Metanephros (tissue), 2 donors: Measurements from ENCODE around the gene ZNF83. TPM values are rescaled to one million over a fixed set of nuclear protein-coding genes. Genes with fewer than 3 reads are reported as not detected.

Experiments used
- small RNA-seq: library from RNA; depleted of rRNA; stranded (forward); fragments of <200 nt; gene quantifications from one replicate; pipeline ENCODE3, GENCODE V24; 2014; ENCODE audit warnings: low replicate concordance
- total RNA-seq: library from RNA; depleted of rRNA; stranded (reverse); fragments of >200 nt; gene quantifications from one replicate; pipeline ENCODE4 v1.2.3, GENCODE V29; 2014

Gene ZNF83
- 86.5 TPM for total RNA-seq

DNA sequence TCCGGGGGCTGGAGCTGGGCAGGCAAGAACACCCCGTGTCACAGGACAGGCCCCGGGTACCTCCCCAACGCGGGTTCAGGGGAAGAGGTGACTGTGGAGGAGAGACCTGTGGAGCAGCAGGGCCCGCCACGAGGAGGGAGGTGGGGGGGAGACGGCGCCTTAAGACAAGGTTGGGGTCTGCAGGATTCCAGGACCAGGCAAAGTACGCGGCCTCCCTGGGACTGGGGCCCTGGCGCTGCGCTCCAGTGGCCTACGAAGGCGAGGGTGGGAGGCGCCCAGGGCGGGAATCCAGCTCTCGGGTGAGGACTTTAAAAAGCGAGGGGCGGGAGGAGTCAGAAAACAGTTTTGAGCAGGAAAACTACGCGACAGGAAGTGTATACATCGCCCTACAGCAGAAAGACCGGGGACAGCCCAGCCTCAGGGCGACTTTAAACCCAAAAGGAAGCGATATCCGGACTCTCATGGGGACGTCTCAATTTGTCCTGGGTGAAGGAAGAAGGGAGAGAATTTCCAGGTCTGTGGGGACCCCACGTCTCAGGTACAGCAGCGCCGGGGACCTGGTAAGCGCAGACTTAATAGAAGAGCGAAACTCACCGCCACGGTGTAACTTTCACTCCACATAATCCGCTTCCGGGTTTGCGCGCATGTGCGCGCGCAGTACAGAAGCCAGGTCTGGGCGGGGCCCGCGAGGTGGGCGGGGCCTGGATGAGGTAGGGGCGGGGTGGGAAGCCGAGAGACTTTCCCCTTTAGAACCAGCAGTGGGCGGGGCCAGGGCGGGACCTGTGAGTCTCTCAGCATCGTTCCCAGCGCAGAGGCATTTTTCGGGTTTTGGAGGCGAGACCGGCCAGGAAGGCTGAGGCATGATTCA is at the start of gene ZNF83:
Gene ZNF83 (minus strand): TSS at position 638 of the 868 bp plus-strand sequence.

DNA sequence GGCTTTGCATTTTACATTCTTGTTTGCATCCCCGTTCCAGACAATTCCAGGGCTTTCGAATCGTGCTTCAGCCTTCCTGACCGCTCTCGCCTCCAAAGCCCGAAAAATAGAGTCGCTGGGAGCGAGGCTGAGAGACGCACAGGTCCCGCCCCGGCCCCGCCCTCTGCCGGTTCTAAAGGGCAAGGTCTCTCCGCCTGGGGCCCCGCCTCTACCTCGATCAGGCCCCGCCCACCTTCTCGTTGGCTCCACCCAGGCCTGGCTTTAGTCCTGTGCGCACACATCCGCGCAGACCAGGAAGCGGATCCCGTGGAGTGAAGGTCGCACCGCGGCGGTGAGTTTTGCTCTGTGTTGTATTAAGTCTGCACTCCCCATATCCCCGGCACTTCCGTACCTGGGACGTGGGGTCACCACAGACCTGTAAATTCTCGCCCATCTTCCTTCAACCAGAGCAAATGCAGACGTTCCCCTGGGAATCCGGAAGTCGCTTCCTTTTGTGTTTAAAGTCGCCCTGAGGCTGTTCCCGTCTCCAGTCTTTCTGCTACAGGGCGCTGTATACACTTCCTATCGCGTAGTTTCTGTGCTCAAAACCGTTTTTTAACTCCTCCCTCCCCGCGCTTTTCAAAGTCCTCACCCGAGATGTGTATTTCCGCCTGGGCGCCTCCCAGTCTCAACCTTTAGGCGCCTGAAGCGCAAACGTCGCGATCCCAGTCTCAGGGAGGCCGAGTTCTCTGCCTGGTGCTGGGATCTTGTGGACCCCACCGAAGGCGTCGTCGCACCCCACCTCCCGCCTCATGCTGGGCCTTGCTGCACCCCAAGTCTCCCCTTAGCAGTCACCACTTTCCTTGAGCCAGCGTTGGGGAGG is 67.9 kb downstream of the ZNF83 start, which contains the start of gene ZNF701:
Gene ZNF701 (plus strand): TSS at position 288 of the 862 bp plus-strand sequence. CDS start 3,861 bp downstream, outside the sequence.

Small RNA genes within 50 kb of the gene (small RNA-seq; reads per million reads assigned to genes)
- not detected for gene RPL39P34

Other genes starting within 250 kb of the ZNF83 start
- 38.7 TPM for gene ZNF528, start 240.5 kb downstream of the ZNF83 start, total RNA-seq
- gene ZNF534, start 209.2 kb downstream of the ZNF83 start, total RNA-seq = 0.47 TPM
- 6.3 TPM for gene ZNF578, start 184.8 kb downstream of the ZNF83 start, total RNA-seq
- 29.7 TPM for gene ZNF808, start 110.7 kb downstream of the ZNF83 start, total RNA-seq
- gene ZNF701, start 68.1 kb downstream of the ZNF83 start, total RNA-seq = 23.2 TPM
- 29.8 TPM for gene ZNF611, start 96.7 kb upstream of the ZNF83 start, total RNA-seq
- 3.6 TPM for gene ZNF600, start 148.4 kb upstream of the ZNF83 start, total RNA-seq
- 19.7 TPM for gene ZNF28, start 183.3 kb upstream of the ZNF83 start, total RNA-seq
- 36.3 TPM for gene ZNF468, start 219.3 kb upstream of the ZNF83 start, total RNA-seq